Lower lobe of right lung (tissue), 2 donors: ENCODE results near the gene ARAP2. TPM values are rescaled to one million over a fixed set of nuclear protein-coding genes. Genes with fewer than 3 reads are reported as not detected.

ENCODE experiments used
- ATAC-seq, 2 donors: fragments of 200-7000 bp; cut with Tn5 transposase; one replicate each; pipeline ENCODE4 v1.9.1; 2020 to 2022; ENCODE audit warnings: mild to moderate bottlenecking in 2 of 2, moderate library complexity in 2 of 2
- DNase-seq: peaks from one replicate; pipeline ENCODE4 v3.0.0-alpha.2; 2020
- H3K27ac ChIP-seq: fragments of 200-600 bp; one replicate; pipeline ENCODE4 v1.8.0; 2022
- H3K27me3 ChIP-seq: fragments of 200-600 bp; one replicate; pipeline ENCODE4 v1.8.0; 2022; ENCODE audit warnings: low read depth
- H3K36me3 ChIP-seq: fragments of 200-600 bp; one replicate; pipeline ENCODE4 v1.8.0; 2022; ENCODE audit warnings: mild to moderate bottlenecking
- H3K4me1 ChIP-seq: fragments of 200-600 bp; one replicate; pipeline ENCODE4 v1.8.0; 2022
- H3K4me3 ChIP-seq: fragments of 200-600 bp; one replicate; pipeline ENCODE4 v1.8.0; 2022; ENCODE audit warnings: mild to moderate bottlenecking
- H3K9me3 ChIP-seq: fragments of 200-600 bp; one replicate; pipeline ENCODE4 v1.8.0; 2022
- CTCF ChIP-seq: fragments of 200-600 bp; IDR thresholded peaks from one replicate; pipeline ENCODE4 v1.8.0; 2022; ENCODE audit warnings: antibody characterized with exemption, mild to moderate bottlenecking
- intact Hi-C: fragments of 100-400 bp; cut with DNase I; formaldehyde crosslinking; loops from one replicate; pipeline ENCODE4 v1.11.0; 2022
- total RNA-seq: library from RNA; stranded (reverse); fragmentation: NEBNext Ultra II Directional; extraction: Animal tissue kit (Norgen Biotek cat#: 25700); gene quantifications from one replicate; pipeline ENCODE4 v1.2.1, GENCODE V29; 2021
- donor health status: DM: no; HTN: yes; CAD: no; lungs with severe emphysema.

ARAP2 gene
- total RNA-seq, 1 donor from 2014 or later, result 74.5 TPM

- Histone ChIP-seq H3K36me3 (no peaks in the 10 kb centered on the region), H3K4me3 (peak overlapping the region; percentile 70), H3K9me3 (no peaks in the 10 kb centered on the region), H3K27ac (peak overlapping the region; percentile 89), H3K4me1 (peaks cover 24% of the 10 kb centered on the region), H3K27me3 (no peaks in the 10 kb centered on the region)
- no peak for TF ChIP-seq CTCF
- DNase-seq, result no peak
- ATAC-seq, result peak in 1 of 2 donors; percentile 34
- intact Hi-C loops, result no loop called here
Observed at GRCh38 chr4:36242629-36243354, 1.5 kb downstream of the ARAP2 start.

- DNase-seq (no peak), ATAC-seq (no peak)
- H3K9me3 ChIP-seq, result no peaks in the 10 kb centered on the region
- peaks cover 24% of the 10 kb centered on the region for H3K4me1 ChIP-seq
- H3K27me3 ChIP-seq, result no peaks in the 10 kb centered on the region
- intact Hi-C loops, result no loop called here
- H3K27ac ChIP-seq, result peak overlapping the region; percentile 19
- H3K36me3 ChIP-seq, result no peaks in the 10 kb centered on the region
- peak overlapping the region; percentile 70 for H3K4me3 ChIP-seq
- TF ChIP-seq CTCF, result no peak
Observed at GRCh38 chr4:36241771-36242170, 2.5 kb downstream of the ARAP2 start.

GRCh38 chr4:36237366-36238313 lies 6.7 kb downstream of the ARAP2 start:
- Histone ChIP-seq H3K27me3 (no peaks in the 10 kb centered on the region), H3K4me3 (no peak overlapping the region), H3K36me3 (no peaks in the 10 kb centered on the region), H3K4me1 (peaks cover 27% of the 10 kb centered on the region), H3K27ac (no peak overlapping the region), H3K9me3 (no peaks in the 10 kb centered on the region)
- intact Hi-C loops, result no loop called here
- ATAC-seq (no peak), DNase-seq (no peak)
- TF ChIP-seq CTCF, result no peak

GRCh38 chr4:36236159-36236558 lies 8.2 kb downstream of the ARAP2 start:
- H3K9me3 ChIP-seq, result no peaks in the 10 kb centered on the region
- no peaks in the 10 kb centered on the region for H3K27me3 ChIP-seq
- TF ChIP-seq CTCF, result no peak
- no peaks in the 10 kb centered on the region for H3K36me3 ChIP-seq
- DNase-seq (no peak), ATAC-seq (no peak)
- peaks cover 17% of the 10 kb centered on the region for H3K4me1 ChIP-seq
- intact Hi-C loops, result no loop called here
- no peak overlapping the region for H3K4me3 ChIP-seq
- H3K27ac ChIP-seq, result no peak overlapping the region

GRCh38 chr4:36235306-36235705 lies 9.0 kb downstream of the ARAP2 start:
- Histone ChIP-seq H3K4me1 (peaks cover 9% of the 10 kb centered on the region), H3K27me3 (no peaks in the 10 kb centered on the region), H3K4me3 (no peak overlapping the region), H3K36me3 (no peaks in the 10 kb centered on the region), H3K9me3 (no peaks in the 10 kb centered on the region), H3K27ac (no peak overlapping the region)
- intact Hi-C loops, result no loop called here
- no peak for TF ChIP-seq CTCF
- ATAC-seq (peak in 1 of 2 donors; percentile 13), DNase-seq (no peak)
